Occipital lobe (tissue), 2 donors: ENCODE measurements around the gene PPP4C. TPM values are rescaled to one million over a fixed set of nuclear protein-coding genes. Genes with fewer than 3 reads are reported as not detected.

ENCODE experiments used
- DNase-seq: peaks from one replicate; lab custom pipeline; 2025; lab: John Stamatoyannopoulos, UW
- total RNA-seq: library from RNA; depleted of rRNA; stranded (reverse); fragments of >200 nt; gene quantifications from one replicate; pipeline ENCODE4 v1.2.3, GENCODE V29; 2014

The PPP4C gene
- total RNA-seq, 1 donor from 2014 or later, result 81.4 TPM

DNA sequence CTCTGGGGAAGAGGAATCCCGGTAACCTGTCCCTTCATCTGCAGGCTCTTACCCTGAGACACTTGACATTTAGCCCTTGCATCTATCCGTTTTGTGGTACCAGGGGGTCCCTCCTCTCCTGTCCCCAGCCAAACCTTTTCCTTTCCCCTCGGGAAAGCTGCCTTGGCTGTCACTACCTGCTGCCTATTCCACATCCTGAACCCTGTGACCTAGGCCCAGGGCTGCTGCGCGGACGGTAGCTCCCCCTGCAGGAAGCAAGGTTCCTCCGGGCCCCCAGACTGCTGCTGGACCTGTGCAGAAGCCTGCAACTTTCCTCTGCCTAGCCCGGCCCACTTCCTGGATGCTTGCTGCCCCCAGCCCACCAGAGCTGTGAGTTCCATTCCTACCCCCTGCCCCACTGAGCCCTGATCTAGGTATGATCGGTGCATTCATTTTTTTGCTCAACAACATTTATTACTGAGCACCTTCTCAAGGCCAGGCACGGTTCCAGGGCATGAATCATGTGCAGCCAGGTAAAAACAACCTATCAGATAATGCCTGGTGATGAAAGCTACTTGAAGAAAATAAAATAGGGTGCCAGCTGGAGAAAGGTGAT lies 20.7 kb upstream of the PPP4C start:
- DNase-seq, result no peak

DNA sequence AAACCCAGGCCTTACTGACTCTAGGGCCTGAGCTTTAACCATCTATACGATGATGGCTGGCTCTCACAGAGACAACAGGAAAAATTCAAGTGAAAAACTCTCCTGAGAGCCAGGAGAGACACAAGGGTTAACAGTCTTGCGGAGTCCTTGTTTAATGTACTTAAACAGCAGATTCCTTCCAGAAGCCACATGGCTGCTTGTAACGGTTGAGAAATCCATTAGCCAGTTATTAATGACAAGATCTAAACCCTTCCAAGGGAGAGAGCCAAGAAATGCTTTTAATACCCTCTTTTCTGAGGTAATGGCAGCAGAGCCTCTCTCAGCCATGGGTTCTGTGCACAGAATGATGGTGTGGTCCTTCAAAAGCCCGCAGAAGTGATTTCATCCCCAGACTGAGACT lies 15.4 kb upstream of the PPP4C start:
- DNase-seq, result no peak

- DNase-seq, result no peak
These were observed 14.8 kb upstream of the PPP4C start for GRCh38 chr16:30060836-30061554.

DNA sequence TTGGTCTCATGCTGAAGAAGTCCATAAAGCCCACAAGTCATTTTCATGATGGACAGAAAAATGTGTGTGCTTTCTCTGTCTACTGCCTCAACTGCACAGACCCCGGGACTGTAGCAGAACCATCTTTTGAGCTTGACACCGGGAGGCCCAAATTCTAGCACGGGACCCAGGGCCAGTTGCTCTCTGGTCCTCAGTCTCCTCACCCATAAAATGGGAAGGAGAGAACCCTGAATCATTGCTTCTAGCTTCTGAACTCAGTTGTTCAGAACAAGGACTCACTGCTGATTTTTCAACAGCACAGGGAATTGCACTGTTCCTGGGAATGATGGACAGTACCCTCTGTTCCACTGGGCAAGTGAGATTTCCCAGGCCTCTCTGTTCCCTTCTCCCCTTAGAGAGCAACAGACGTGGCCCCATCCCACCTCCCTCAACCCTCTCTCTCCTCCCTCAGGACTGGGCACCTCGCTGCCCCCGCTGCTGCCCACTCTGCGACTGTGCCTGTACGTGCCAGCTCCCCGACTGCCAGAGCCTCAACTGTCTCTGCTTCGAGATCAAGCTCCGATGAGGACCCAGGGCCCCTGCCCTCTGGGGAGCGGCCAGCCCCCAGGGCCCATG lies 12.4 kb upstream of the PPP4C start:
- no peak for DNase-seq

GRCh38 chr16:30063893-30064728 lies 11.7 kb upstream of the PPP4C start:
- DNase-seq, result peak; percentile 65

GRCh38 chr16:30064729-30065101 lies 11.1 kb upstream of the PPP4C start:
- DNase-seq, result no peak

- peak; percentile 96 for DNase-seq
These were observed 10.5 kb upstream of the PPP4C start, which contains the start of gene ALDOA for GRCh38 chr16:30065102-30065942. TSS of gene ALDOA (plus strand) at chr16:30065760. CDS start at chr16:30066898, 1,138 bp downstream.

DNA sequence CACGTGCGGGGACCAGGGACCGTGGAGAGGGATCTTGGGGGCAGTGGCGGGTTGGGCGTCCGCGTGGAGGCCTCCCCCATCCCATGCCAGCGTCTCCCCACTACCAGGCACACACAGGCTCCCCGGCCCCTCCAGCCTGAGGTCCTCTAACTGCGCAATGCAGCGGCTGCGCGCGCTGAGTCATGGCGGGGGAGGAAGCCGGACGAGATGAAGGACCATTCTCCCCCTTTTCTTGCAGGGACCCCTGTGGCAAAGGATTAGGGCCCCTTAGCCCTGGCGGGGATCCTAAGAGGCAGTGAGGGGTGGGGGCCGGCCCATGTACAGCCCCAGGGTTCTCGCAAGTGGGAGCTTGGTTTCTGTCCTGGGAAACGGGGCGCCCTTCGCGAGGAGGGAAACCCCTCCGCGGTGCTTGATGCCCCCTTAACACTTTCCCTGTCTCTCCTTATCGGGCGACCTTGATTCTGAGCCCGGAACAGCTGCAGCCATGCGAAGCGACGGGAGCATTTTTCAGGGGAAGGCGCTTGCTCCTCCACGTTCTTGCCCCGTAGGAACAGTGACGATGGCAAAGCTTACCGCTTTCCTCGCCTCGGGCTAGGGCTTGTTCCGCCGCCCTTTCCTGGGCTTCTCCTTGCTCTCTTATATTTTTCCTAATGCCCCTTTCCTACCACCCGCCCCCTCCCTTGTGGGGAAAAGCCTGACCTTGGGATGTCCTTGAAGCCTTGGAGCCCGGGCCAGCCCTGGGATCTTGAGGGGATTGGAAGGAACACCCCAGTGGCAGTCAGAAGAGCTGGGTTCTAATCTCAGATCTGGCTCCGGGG lies 9.6 kb upstream of the PPP4C start:
- DNase-seq, result peak; percentile 64

DNA sequence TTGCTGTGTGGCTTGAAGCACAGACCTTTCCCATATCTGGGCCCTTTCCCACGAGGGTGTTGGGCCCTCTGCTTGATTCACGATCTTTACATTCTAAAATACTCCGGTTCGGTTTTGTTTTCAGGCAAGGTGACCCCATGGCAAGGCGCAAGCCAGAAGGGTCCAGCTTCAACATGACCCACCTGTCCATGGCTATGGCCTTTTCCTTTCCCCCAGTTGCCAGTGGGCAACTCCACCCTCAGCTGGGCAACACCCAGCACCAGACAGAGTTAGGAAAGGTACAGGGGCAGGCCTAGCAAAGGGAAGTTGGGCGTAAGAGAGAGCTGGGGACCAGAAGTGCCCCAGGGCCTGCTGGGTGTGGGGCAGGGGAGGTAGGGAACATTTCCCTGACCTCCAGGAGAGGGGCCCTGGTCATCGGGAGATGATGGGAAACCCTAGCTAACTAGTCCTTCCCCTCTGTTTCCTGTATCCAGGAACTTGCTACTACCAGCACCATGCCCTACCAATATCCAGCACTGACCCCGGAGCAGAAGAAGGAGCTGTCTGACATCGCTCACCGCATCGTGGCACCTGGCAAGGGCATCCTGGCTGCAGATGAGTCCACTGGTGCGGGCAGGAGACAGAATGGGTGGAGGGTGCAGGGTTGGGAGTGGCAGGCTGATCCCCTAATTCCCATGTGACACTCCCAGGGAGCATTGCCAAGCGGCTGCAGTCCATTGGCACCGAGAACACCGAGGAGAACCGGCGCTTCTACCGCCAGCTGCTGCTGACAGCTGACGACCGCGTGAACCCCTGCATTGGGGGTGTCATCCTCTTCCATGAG lies 8.8 kb upstream of the PPP4C start:
- no peak for DNase-seq

DNA sequence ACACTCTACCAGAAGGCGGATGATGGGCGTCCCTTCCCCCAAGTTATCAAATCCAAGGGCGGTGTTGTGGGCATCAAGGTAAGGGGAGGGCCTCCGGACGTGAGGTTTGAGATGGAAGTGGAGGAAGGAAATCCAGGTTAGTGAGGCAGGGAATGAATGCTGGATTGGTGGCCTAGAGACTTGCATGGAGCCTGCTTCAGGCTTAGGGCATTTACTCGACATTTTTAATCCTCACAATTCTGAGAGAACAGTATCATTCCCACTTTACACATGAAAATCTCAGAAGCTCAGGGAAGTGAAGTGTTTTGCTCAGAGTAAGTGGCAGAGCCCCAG lies 8.2 kb upstream of the PPP4C start:
- no peak for DNase-seq

GRCh38 chr16:30068333-30068732 lies 7.5 kb upstream of the PPP4C start:
- no peak for DNase-seq

- DNase-seq, result no peak
These were observed 6.8 kb upstream of the PPP4C start for GRCh38 chr16:30068750-30069610.

GRCh38 chr16:30069611-30070462 lies 6.0 kb upstream of the PPP4C start:
- DNase-seq, result no peak

DNA sequence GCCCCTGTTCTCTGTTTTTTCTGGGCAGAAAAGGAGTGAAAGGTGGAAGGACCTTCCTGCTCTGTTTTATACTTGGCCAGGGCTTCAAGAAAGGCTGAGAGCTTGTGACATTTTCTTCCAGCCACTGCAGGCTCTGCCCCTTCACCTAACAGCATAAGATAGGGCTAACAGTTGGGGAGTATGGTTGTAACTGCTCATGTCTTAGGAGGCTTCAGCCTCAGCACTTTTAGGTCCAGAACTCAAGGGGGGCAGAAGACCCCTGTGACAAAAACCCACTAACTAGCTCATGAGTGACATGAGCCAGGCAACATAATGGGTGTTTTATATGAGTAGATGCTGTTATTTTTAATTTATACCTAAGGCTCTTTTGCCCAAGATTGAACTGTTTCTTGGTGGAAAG lies 5.3 kb upstream of the PPP4C start:
- DNase-seq, result no peak

- no peak for DNase-seq
These were observed 540 bp downstream of the PPP4C start for GRCh38 chr16:30076276-30076791.

DNA sequence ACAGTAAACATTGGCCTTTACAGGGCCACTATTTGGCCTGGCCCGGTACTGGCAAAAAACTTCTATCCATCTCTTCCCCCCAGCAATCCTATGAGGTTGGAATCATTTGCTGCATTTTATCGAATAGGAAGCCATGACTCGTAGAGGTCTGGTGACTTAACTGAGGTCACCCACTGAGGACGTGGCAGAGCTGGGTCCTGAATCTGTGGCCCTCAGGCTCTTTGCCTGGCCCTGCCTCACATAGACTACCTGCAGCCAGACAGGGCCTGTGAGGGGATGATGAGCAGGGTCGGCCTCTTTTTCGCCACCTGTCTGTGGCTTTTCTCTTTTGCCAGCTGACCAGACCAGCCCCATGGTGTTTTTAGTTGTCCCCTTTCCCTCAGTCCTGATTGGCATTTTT lies 1.9 kb downstream of the PPP4C start:
- no peak for DNase-seq

DNA sequence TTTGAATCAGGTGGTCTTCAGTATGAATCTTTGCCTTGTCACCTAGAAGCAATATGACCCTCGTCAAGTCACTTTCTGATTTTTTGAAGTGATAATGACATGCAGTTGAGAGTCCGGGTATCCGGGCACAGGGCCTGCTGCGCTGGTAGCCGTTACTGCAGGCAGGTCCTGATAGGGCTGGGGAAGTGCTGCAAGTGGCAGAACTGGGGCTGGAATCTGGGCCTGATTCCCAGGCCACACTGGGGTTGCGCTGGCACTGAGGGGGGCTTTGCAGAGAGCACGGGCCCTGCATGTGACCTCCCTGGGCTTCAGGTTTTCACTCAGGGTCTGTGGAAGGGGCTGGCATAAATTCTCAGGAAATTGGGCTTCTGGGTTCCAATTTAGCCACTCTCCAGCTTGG lies 3.0 kb downstream of the PPP4C start:
- no peak for DNase-seq
